ENCODE measurements around the gene KRTAP9-4. TPM values are rescaled to one million over a fixed set of nuclear protein-coding genes. Genes with fewer than 3 reads are reported as not detected.

The KRTAP9-4 gene
- total RNA-seq, 1 experiment from 2014 or later = not detected

- H3K9ac ChIP-seq (ENCODE audit: extremely low read depth, insufficient read length, low read length) = no peak overlapping the region
- H3K79me1 ChIP-seq (ENCODE audit: insufficient read depth, low read depth, low read length, poor library complexity, severe bottlenecking) = no peaks in the 10 kb centered on the region
- no CpG with 5 or more reads among the region's 2 CpGs for WGBS (ENCODE audit: extremely low coverage, insufficient read length, low lambda C conversion rate)
- no peak overlapping the region for H4K5ac ChIP-seq (ENCODE audit: insufficient read length, low read depth, low read length)
- no peak overlapping the region for H3K4ac ChIP-seq (ENCODE audit: low read depth, low read length)
- no peaks in the 10 kb centered on the region for H3K9me3 ChIP-seq (ENCODE audit: control insufficient read depth, low read depth, low read length)
- H2BK15ac ChIP-seq (ENCODE audit: low read depth, low read length) = no peak overlapping the region
- no peak overlapping the region for H3K27ac Mint-ChIP-seq
- no peak overlapping the region for H3K27ac ChIP-seq (ENCODE audit: insufficient read length, low read depth, low read length)
- no peaks in the 10 kb centered on the region for H3K36me3 Mint-ChIP-seq (ENCODE audit: insufficient read depth in 1 of 3, low read depth in 3 of 3)
- no peak overlapping the region for H2BK12ac ChIP-seq (ENCODE audit: insufficient read length, low read depth, low read length)
- TF ChIP-seq CTCF (conservative IDR thresholded peaks at IDR 0.05) = no peak
- H3K4me3 Mint-ChIP-seq = no peak overlapping the region
- no peak overlapping the region for H2BK120ac ChIP-seq (ENCODE audit: low read depth, low read length, poor library complexity, severe bottlenecking)
- 0 out of 4 replicates have a peak, but pooled peaks cover 0 to 5% of the 10 kb centered on the region in 2 experiments for H3K4me1 Mint-ChIP-seq
- no peaks in the 10 kb centered on the region for H3K4me1 ChIP-seq (ENCODE audit: insufficient read depth, low read length)
- no peak overlapping the region for H3K23ac ChIP-seq (ENCODE audit: insufficient read length, low read depth, low read length)
- no peaks in the 10 kb centered on the region for H3K79me2 ChIP-seq (ENCODE audit: insufficient read depth, low read length)
- no peak overlapping the region for H3K56ac ChIP-seq (ENCODE audit: insufficient read length, low read depth, low read length)
- H3T11ph ChIP-seq (ENCODE audit: low read length) = no peak overlapping the region
- H3K18ac ChIP-seq (ENCODE audit: insufficient read length, low read depth, low read length) = no peak overlapping the region
- no peaks in the 10 kb centered on the region for H3K23me2 ChIP-seq (ENCODE audit: insufficient read length, low read depth, low read length, poor library complexity, severe bottlenecking)
- no peak for DNase-seq
- peaks cover 3 to 4% of the 10 kb centered on the region in 2 experiments; a peak in 3 of 5 replicates for H3K9me3 Mint-ChIP-seq
- H4K20me1 ChIP-seq (ENCODE audit: control insufficient read depth, insufficient read depth, insufficient read length) = no peaks in the 10 kb centered on the region
- no peak overlapping the region for H4K8ac ChIP-seq (replicated peaks; ENCODE audit: insufficient read length, low read depth, low read length)
- no peak overlapping the region for H3K14ac ChIP-seq (ENCODE audit: insufficient read depth, low read length)
- no peaks in the 10 kb centered on the region for H3K27me3 ChIP-seq (ENCODE audit: insufficient read depth, low read length)
- H2BK20ac ChIP-seq (ENCODE audit: low read depth, low read length, poor library complexity, severe bottlenecking) = no peak overlapping the region
- H2BK5ac ChIP-seq (ENCODE audit: insufficient read length, low read length) = no peak overlapping the region
- H3K4me2 ChIP-seq (ENCODE audit: insufficient read depth, insufficient read length, low read length) = no peak overlapping the region
- peaks cover 4% of the 10 kb centered on the region; the same call in 1 of the 2 replicates for H3K27me3 Mint-ChIP-seq (ENCODE audit: low read depth)
- no peak overlapping the region for H2AFZ ChIP-seq (ENCODE audit: low read length)
- no peak overlapping the region for H4K91ac ChIP-seq (ENCODE audit: insufficient read length, low read depth, low read length)
- no peak overlapping the region for H2AK5ac ChIP-seq (ENCODE audit: insufficient read length, low read length)
Observed at GRCh38 chr17:41223821-41224220, 25.7 kb upstream of the KRTAP9-4 start.

Measured in H9 (cell line).